Upper lobe of left lung (tissue), 6 donors: Measurements from ENCODE around the gene SEC22A. TPM values are rescaled to one million over a fixed set of nuclear protein-coding genes. Genes with fewer than 3 reads are reported as not detected.

Experiments
- ATAC-seq, 2 donors: fragments of 200-7000 bp; cut with Tn5 transposase; one replicate each; pipeline ENCODE4 v1.9.1; 2022; ENCODE audit warnings: mild to moderate bottlenecking in 2 of 2, moderate library complexity in 2 of 2; ENCODE audit not compliant: low FRiP score in 2 of 2
- DNase-seq, 2 donors: peaks; one replicate each; pipeline ENCODE4 v3.0.0-alpha.2; 2019 to 2020
- H3K27ac ChIP-seq, 4 donors: fragments of 200-600 bp; sonication (generic); one replicate each; pipeline ENCODE4 v1.5.1; 2016 to 2019
- H3K27me3 ChIP-seq, 4 donors: fragments of 200-600 bp; sonication (generic); one replicate each; pipeline ENCODE4 v1.5.1; 2017 to 2019
- H3K36me3 ChIP-seq, 4 donors: fragments of 200-600 bp; sonication (generic); one replicate each; pipeline ENCODE4 v1.5.1; 2016 to 2019
- H3K4me1 ChIP-seq, 4 donors: fragments of 200-600 bp; sonication (generic); one replicate each; pipeline ENCODE4 v1.5.1; 2018 to 2019
- H3K4me3 ChIP-seq, 4 donors: fragments of 200-600 bp; sonication (generic); one replicate each; pipeline ENCODE4 v1.5.1; 2017 to 2019; ENCODE audit warnings: mild to moderate bottlenecking in 2 of 4, moderate library complexity in 1 of 4
- H3K9me3 ChIP-seq, 4 donors: fragments of 200-600 bp; sonication (generic); one replicate each; pipeline ENCODE4 v1.5.1; 2018 to 2019
- EP300 ChIP-seq, 4 donors: sonication (generic); formaldehyde crosslinking; IDR thresholded peaks; one replicate each; pipeline ENCODE4 v1.5.1; 2017; ENCODE audit warnings: antibody characterized with exemption in 4 of 4, control low read depth in 2 of 4
- POLR2A ChIP-seq, 4 donors: fragments of 450-650 bp; IDR thresholded peaks; one replicate each; pipeline ENCODE4 v1.5.1; 2016 to 2017; ENCODE audit warnings: antibody characterized with exemption in 4 of 4, mild to moderate bottlenecking in 2 of 4
- POLR2AphosphoS5 ChIP-seq, 2 donors: sonication (generic); formaldehyde crosslinking; IDR thresholded peaks; one replicate each; pipeline ENCODE4 v1.5.1; 2017; ENCODE audit warnings: antibody characterized with exemption in 2 of 2
- WGBS, 2 donors: methylation state at CpG; one replicate each; pipeline ENCODE4 v1.1.5; 2017 to 2018; 5-methylcytosine and 5-hydroxymethylcytosine counted together
- total RNA-seq, 6 donors: library from RNA; depleted of rRNA in 4 of 6; stranded (reverse); fragments of >200 nt in 4 of 6; gene quantifications; one replicate each; pipeline versions ENCODE4 v1.1.0 to v1.2.1, GENCODE V29; 2016 to 2021
- TF ChIP-seq, protein P1 (sequence below), 6 experiments: fragments of 450-650 bp in 4 of 6; fragments of 200-600 bp in 2 of 6; sonication (generic) in 2 of 6; IDR thresholded peaks; one replicate each; pipeline ENCODE4 v1.5.1; 2016 to 2019; ENCODE audit warnings: antibody characterized with exemption in 6 of 6
- donor health status: DM: no; HTN: no; CAD: no; lungs with moderate emphysema.
- donor health status: DM: no; HTN: yes; CAD: no; lungs with severe emphysema.

SEC22A gene
- total RNA-seq, 6 donors from 2014 or later = 5.5 to 22.5 (median 12.3) TPM

DNA sequence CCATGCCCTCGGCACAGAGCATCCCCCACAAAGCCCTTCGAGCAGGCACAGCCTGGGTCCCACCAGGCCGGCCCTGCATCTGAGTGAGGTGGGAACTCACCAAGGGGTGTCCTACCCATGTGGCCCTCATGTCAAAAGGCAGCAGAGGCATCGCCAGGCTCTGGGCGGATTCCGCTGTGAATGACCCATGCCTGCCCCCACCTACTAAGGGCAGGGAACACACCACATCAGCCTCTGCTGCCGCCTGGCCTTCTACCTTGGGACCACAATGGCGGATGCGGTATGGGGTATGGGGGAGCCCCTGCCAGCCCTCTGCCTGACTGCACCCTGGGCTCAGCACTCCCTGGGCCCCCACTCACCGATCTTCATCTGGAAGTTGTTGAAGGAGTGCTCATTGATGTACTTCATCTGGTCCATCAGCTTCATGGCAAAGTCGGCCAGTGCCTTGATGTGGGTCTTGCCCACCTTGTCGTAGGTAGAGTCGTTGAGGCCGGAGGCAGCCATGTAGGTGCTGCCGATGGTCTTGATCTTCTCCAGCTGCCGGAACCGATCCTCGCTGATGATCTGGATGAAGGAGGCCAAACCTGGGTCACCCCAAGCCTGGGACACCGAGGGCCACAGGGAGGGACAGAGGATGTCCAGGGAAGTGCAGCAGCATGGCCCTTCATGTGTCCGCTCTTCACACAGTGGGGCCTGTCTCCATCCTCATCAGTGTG, 87.8 kb downstream of the SEC22A start:
- Histone ChIP-seq H3K27me3 (no peaks in the 10 kb centered on the region), H3K4me3 (no peak overlapping the region), H3K36me3 (no peaks in the 10 kb centered on the region), H3K9me3 (no peaks in the 10 kb centered on the region), H3K4me1 (no peaks in the 10 kb centered on the region), H3K27ac (no peak overlapping the region)
- TF ChIP-seq POLR2A (IDR thresholded peaks at IDR 0.05) (no peak), POLR2AphosphoS5 (IDR thresholded peaks at IDR 0.05) (no peak), EP300 (IDR thresholded peaks at IDR 0.05) (no peak)
- TF ChIP-seq, protein P1, sequence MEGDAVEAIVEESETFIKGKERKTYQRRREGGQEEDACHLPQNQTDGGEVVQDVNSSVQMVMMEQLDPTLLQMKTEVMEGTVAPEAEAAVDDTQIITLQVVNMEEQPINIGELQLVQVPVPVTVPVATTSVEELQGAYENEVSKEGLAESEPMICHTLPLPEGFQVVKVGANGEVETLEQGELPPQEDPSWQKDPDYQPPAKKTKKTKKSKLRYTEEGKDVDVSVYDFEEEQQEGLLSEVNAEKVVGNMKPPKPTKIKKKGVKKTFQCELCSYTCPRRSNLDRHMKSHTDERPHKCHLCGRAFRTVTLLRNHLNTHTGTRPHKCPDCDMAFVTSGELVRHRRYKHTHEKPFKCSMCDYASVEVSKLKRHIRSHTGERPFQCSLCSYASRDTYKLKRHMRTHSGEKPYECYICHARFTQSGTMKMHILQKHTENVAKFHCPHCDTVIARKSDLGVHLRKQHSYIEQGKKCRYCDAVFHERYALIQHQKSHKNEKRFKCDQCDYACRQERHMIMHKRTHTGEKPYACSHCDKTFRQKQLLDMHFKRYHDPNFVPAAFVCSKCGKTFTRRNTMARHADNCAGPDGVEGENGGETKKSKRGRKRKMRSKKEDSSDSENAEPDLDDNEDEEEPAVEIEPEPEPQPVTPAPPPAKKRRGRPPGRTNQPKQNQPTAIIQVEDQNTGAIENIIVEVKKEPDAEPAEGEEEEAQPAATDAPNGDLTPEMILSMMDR (IDR thresholded peaks at IDR 0.05) = no peak
- WGBS, 2 donors = 94 to 99% methylated on average over 8 to 20 of the region's 20 CpGs
- DNase-seq = peak; percentile 11 to 66
- ATAC-seq = no peak

DNA sequence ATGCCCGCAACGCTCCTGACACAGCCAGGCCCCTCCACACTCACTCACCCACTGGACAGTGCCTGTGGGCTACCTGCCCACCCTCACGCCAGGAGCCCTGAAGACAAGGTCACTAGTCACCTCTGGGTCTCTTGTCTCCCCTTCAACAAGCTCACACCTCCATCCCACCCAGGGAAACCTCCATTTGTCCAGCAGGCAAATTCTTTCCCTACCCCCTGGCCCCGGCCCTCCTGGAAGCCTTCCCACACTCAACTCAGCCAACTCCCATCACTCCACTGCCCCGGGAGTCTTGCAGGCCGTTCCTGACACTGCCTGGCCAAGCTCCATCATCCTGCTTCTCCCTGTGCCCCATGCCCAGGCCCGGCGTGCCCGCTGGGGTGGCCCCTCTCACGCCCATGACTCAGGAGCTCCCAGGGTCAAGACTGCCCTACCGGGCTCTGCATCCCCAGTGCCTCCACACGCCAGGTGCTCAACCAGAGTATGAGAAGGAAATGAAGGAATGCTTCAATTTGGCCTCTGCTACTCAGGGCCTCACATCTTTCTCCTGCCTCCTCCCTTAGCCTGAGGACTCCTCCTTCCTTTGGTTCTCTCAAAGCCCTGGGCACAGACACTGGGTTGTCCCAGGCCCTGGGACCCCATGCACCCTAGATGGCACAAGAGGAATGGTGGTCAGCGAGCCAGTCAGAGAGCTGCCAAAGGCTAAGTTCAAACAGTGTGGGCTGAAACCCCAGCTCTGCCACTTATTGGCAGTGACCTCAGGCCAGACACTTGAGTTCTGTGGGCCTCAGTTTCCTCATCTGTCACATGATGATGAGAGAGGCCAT, 88.6 kb downstream of the SEC22A start:
- TF ChIP-seq, protein P1 (IDR thresholded peaks at IDR 0.05) = no peak
- no peak for TF ChIP-seq POLR2AphosphoS5 (IDR thresholded peaks at IDR 0.05)
- no peak for TF ChIP-seq POLR2A (IDR thresholded peaks at IDR 0.05)
- no peak for TF ChIP-seq EP300 (IDR thresholded peaks at IDR 0.05)
- DNase-seq (peak; percentile 12 to 73), ATAC-seq (no peak)
- H3K27ac ChIP-seq = no peak overlapping the region
- H3K4me1 ChIP-seq = no peaks in the 10 kb centered on the region
- WGBS, 2 donors = 79 to 84% methylated on average over 13 of the region's 13 CpGs
- H3K27me3 ChIP-seq = no peaks in the 10 kb centered on the region
- H3K9me3 ChIP-seq = no peaks in the 10 kb centered on the region
- no peak overlapping the region for H3K4me3 ChIP-seq
- H3K36me3 ChIP-seq = no peaks in the 10 kb centered on the region

DNA sequence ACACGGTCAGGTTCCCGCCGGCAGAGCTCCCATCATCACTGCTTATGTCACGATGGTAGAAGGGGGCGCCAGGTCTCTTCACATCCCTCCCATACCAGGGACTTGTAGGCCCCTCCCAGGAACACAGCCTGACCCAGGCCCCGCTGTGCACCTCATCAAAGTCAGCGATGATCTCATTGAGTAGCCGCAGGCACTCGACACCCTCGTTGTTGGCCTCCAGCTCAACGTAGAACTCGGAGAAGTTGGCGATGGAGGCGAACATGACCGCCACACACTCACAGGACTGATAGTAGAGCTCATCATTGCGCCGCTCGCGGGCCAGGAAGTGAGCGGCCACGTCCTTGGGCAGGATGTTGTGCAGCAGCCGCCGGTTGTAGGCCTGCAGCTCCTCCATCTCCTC, 89.2 kb downstream of the SEC22A start:
- 89 to 90% methylated on average over 18 to 23 of the region's 23 CpGs for WGBS, 2 donors
- DNase-seq = peak; percentile 15 to 59
- H3K4me1 ChIP-seq = no peaks in the 10 kb centered on the region
- H3K27me3 ChIP-seq = no peaks in the 10 kb centered on the region
- no peaks in the 10 kb centered on the region for H3K9me3 ChIP-seq
- no peak overlapping the region for H3K4me3 ChIP-seq
- no peak for TF ChIP-seq POLR2A (IDR thresholded peaks at IDR 0.05)
- no peak for TF ChIP-seq EP300 (IDR thresholded peaks at IDR 0.05)
- TF ChIP-seq, protein P1 (IDR thresholded peaks at IDR 0.05) = no peak
- no peak for TF ChIP-seq POLR2AphosphoS5 (IDR thresholded peaks at IDR 0.05)
- ATAC-seq = no peak
- no peaks in the 10 kb centered on the region for H3K36me3 ChIP-seq
- no peak overlapping the region for H3K27ac ChIP-seq

DNA sequence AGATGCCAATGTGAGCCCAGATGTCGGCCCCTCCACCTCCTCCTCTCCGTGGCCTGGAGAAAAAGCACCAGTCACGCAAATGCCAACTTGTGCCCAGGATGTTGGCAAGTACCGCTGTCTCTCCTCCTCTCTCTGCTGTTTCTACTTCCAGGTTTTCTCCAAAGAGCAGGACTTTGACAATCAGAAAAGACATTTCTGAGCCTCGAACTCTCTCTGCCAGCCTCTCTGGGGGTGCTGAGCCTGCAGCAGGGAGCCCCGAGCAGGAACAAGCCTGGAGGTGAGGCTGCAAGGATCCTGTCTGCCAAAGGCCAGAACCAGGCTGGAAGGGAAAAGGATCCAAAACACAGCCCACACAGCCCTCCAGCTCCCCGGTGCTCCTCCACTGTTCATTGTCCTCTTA, 89.7 kb downstream of the SEC22A start:
- TF ChIP-seq EP300 (IDR thresholded peaks at IDR 0.05) (no peak), POLR2A (IDR thresholded peaks at IDR 0.05) (no peak), POLR2AphosphoS5 (IDR thresholded peaks at IDR 0.05) (no peak)
- TF ChIP-seq, protein P1 (IDR thresholded peaks at IDR 0.05) = no peak
- Histone ChIP-seq H3K36me3 (no peaks in the 10 kb centered on the region), H3K27me3 (no peaks in the 10 kb centered on the region), H3K4me1 (no peaks in the 10 kb centered on the region), H3K4me3 (no peak overlapping the region), H3K9me3 (no peaks in the 10 kb centered on the region), H3K27ac (no peak overlapping the region)
- ATAC-seq (no peak), DNase-seq (no peak)
- WGBS, 2 donors = 73 to 86% methylated on average over 7 of the region's 7 CpGs
